ENCODE measurements around the gene ZNRD2. TPM values are rescaled to one million over a fixed set of nuclear protein-coding genes. Genes with fewer than 3 reads are reported as not detected.

Gene ZNRD2
- polyA plus RNA-seq, 1 donor: 61.4 TPM

DNA sequence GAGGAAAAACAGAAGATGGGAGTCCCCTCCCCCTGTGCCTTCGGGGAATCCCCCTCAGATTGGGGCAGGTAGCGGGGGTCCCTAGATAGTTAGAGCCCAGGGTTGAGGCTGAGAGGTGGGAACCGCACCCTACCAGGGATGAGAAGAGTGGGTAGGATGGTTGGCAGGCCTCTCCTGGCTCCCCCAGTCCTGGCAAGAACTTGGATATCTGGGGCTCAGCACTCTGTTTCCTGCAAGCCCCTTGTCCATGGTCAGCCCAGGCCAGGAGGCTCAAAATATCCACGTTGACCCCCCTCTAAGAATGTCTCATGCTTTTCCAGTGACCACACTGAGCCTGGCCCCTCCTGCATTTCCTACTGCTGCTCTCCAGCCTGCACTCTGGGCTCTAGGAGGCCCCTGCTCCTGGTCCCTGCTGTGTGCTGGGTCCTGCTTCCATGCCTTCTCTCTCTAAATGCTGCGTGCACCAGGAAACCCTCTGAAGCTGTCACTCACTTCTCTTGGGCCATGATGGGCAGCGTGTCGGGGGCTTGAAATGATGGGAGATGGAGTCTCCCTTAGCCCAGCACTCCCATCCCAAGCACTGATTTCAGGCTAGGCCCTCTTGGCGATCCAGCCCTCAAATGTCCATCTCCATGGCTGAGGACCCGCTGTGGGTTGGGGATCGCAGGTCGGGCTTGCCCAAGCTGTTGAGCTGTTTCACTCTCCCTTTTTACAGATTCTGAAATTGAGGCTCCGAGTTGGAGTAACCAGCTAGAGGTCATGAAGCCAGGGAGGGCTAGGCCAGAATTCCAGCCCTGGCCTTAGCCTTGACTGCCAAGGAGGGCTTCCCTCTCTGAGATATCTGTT, 41.7 kb downstream of the ZNRD2 start:
- DNase-seq: no peak

DNA sequence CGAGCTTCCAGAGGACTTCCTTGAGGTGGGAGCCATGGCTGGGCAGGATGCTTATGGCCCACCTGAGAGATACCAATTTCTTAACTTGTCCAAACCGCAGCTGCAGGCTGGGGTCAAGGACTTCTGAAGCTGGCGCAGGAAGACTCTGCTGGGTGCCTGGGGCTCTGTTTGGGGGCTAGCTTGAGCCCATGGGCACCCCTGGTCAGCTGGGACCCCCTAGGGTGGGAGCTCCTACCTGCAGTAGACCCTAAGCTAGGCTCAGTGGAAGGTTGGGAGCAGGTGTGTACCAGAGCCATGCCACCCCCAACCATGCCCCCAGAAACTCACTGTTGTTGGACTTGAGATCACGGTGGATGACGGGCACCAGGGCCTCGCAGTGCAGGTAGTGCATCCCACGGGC, 42.4 kb downstream of the ZNRD2 start:
- DNase-seq: no peak

GRCh38 chr11:65613091-65613928, 43.0 kb downstream of the ZNRD2 start:
- no peak for DNase-seq

- peak; percentile 100 for DNase-seq
Measured at GRCh38 chr11:65615229-65615949, 45.1 kb downstream of the ZNRD2 start, which contains the start of gene PCNX3. Gene PCNX3, plus strand, starts transcription at chr11:65615776. Its CDS starts 536 bp downstream, at chr11:65616312.

GRCh38 chr11:65615950-65616574, 45.8 kb downstream of the ZNRD2 start:
- DNase-seq: no peak

DNA sequence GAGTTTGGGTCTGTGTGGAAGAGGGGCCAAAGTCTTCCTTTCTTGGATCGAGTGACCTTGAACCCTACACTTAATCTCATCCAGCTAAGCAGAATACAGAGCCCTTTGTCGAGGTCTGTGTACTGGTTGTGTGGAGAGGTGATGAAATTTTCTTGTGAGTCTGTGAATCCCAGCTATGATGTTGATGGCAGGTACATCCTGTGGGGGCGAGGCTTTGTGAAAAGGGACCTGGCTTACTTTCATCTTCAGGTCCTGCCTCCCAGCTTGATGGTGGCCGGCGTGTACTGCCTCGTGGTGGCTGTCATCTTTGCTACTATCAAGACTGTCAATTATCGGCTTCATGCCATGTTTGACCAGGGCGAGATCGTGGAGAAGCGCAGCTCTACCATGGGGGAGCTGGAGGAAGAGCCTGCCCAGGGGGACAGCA, 46.3 kb downstream of the ZNRD2 start:
- DNase-seq: no peak

DNA sequence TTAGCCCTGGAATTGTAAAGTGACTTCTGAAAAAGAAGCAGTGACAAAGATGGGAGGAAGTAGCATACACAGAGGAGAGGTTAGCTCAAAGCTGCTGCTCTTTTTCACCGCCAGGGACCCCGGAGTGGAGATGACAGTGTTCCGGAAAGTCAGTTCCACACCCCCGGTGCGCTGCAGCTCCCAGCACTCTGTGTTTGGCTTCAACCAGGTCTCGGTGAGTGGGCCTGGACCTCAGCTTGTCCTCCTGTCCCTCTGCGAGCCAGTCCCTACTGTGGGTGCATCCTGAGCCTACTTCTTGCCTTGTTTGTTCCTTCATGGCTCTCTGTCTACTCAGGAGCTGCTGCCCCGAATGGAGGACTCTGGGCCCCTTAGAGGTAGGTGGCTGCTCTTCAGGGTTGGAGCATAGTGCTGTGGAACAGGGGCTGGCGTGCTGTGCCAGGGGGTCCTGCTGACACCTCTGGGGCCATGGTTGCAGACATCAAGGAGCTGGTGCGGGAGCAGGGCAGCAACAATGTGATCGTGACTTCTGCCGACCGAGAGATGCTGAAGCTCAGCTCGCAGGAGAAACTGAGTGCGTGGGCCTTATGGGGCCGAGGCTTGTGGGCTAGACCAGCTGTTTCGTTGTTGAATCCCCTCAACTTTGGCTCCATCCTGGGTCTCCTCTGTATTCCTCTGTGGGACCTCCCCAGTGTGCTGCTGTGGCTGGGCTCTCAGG, 47.0 kb downstream of the ZNRD2 start:
- DNase-seq: no peak

DNA sequence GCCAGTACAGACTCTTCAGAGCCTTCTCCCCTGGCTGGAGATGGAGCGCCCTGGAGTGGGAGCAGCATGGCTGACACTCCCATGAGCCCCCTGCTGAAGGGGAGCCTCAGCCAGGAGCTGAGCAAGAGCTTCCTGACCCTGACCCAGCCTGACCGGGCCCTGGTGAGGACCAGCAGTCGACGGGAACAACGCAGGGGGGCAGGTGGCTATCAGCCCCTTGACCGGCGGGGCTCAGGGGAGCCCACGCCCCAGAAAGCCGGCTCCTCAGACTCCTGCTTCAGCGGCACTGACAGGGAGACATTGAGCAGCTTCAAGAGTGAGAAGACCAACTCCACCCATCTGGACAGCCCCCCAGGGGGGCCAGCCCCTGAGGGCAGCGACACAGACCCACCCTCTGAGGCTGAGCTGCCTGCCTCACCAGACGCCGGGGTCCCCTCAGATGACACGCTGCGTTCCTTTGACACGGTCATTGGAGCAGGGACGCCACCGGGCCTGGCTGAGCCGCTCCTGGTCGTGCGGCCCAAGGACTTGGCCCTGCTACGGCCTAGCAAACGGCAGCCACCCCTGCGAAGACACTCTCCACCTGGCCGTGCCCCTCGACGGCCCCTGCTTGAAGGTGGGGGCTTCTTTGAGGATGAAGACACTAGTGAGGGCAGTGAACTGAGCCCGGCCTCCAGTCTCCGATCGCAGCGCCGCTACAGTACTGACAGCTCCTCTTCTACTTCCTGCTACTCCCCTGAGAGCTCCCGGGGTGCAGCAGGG, 47.9 kb downstream of the ZNRD2 start:
- DNase-seq: no peak

DNA sequence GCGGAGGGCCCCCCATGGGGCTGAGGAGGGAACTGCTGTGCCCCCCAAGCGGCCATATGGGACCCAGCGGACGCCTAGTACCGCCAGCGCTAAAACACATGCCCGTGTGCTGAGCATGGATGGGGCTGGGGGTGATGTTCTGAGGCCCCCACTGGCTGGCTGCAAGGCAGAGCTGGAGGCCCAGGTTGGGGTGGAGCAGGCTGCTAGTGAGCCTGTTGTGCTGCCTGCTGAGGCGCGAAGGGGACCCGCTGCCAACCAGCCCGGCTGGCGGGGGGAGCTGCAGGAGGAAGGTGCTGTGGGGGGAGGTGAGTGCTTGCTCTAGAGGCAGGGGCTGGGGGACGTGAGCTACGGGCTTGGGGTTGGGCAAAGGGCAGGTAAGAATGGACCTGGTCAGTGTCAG, 48.5 kb downstream of the ZNRD2 start:
- DNase-seq: no peak

GRCh38 chr11:65619281-65619928, 49.1 kb downstream of the ZNRD2 start:
- no peak for DNase-seq

DNA sequence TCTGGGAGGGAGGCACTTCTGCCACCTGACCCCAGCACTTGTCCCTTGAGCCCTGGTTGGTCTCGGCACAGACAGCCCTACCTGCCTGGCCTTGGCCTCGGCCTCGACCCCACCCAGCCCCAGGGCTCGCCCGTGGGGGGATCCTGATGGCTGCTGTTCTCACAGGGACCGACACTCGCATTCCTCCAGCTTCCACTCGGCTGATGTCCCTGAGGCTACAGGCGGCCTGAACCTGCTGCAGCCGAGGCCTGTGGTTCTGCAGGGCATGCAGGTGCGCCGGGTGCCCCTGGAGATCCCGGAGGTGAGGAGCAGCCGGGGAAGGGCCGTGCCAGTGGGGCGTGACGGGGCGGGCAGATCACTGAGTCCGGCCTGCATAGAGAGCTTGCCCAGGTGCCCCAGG, 50.4 kb downstream of the ZNRD2 start:
- DNase-seq: no peak

- no peak for DNase-seq
Measured at GRCh38 chr11:65621460-65621859, 51.2 kb downstream of the ZNRD2 start.

Other genes starting within 250 kb of the ZNRD2 start
- gene DPF2, start 236.6 kb upstream of the ZNRD2 start, polyA plus RNA-seq (ENCODE audit: insufficient read length): 48.6 TPM
- gene TIGD3, start 215.7 kb upstream of the ZNRD2 start, polyA plus RNA-seq (ENCODE audit: insufficient read length): 0.22 TPM
- gene SLC25A45, start 187.8 kb upstream of the ZNRD2 start, polyA plus RNA-seq (ENCODE audit: insufficient read length): 10.0 TPM
- 11.4 TPM for gene FRMD8, start 183.8 kb upstream of the ZNRD2 start, polyA plus RNA-seq (ENCODE audit: insufficient read length)
- gene NEAT1, start 147.7 kb upstream of the ZNRD2 start, polyA plus RNA-seq (ENCODE audit: insufficient read length): 88.9 TPM
- 191 TPM for gene MALAT1, start 71.4 kb upstream of the ZNRD2 start, polyA plus RNA-seq (ENCODE audit: insufficient read length)
- 54.1 TPM for gene SCYL1, start 45.4 kb upstream of the ZNRD2 start, polyA plus RNA-seq (ENCODE audit: insufficient read length)
- 126 TPM for gene LTBP3, start 12.1 kb upstream of the ZNRD2 start, polyA plus RNA-seq (ENCODE audit: insufficient read length)
- 52.5 TPM for gene FAM89B, start 2.1 kb downstream of the ZNRD2 start, polyA plus RNA-seq (ENCODE audit: insufficient read length)
- 391 TPM for gene EHBP1L1, start 5.6 kb downstream of the ZNRD2 start, polyA plus RNA-seq (ENCODE audit: insufficient read length)
- 1.8 TPM for gene KCNK7, start 25.3 kb downstream of the ZNRD2 start, polyA plus RNA-seq (ENCODE audit: insufficient read length)
- gene MAP3K11, start 43.7 kb downstream of the ZNRD2 start, polyA plus RNA-seq (ENCODE audit: insufficient read length): 33.6 TPM
- gene PCNX3, start 45.3 kb downstream of the ZNRD2 start, polyA plus RNA-seq (ENCODE audit: insufficient read length): 21.7 TPM
- 41.7 TPM for gene SIPA1, start 67.6 kb downstream of the ZNRD2 start, polyA plus RNA-seq (ENCODE audit: insufficient read length)
- 50.6 TPM for gene RELA, start 92.4 kb downstream of the ZNRD2 start, polyA plus RNA-seq (ENCODE audit: insufficient read length)
- 39.2 TPM for gene KAT5, start 141.8 kb downstream of the ZNRD2 start, polyA plus RNA-seq (ENCODE audit: insufficient read length)
- 25.7 TPM for gene RNASEH2C, start 150.3 kb downstream of the ZNRD2 start, polyA plus RNA-seq (ENCODE audit: insufficient read length)
- gene AP5B1, start 210.5 kb downstream of the ZNRD2 start, polyA plus RNA-seq (ENCODE audit: insufficient read length): 2.1 TPM
- not detected for gene OVOL1, start 216.6 kb downstream of the ZNRD2 start, polyA plus RNA-seq (ENCODE audit: insufficient read length)

All from hindlimb muscle (tissue), 1 donor.